DMS114 treated with DMSO at 0.1 percent for 48 hours (cell line): ENCODE data around the gene CEP85.
"Not testable (repeated sequence)": the region's sequence is repeated elsewhere in the genome, so short reads cannot be mapped to it uniquely, and the experiment has no call there.

Experiments used
- DNase-seq: peaks from one replicate; lab custom pipeline; 2025; ENCODE audit not compliant: unreplicated experiment; lab: John Stamatoyannopoulos, UW

CEP85 gene

DNA sequence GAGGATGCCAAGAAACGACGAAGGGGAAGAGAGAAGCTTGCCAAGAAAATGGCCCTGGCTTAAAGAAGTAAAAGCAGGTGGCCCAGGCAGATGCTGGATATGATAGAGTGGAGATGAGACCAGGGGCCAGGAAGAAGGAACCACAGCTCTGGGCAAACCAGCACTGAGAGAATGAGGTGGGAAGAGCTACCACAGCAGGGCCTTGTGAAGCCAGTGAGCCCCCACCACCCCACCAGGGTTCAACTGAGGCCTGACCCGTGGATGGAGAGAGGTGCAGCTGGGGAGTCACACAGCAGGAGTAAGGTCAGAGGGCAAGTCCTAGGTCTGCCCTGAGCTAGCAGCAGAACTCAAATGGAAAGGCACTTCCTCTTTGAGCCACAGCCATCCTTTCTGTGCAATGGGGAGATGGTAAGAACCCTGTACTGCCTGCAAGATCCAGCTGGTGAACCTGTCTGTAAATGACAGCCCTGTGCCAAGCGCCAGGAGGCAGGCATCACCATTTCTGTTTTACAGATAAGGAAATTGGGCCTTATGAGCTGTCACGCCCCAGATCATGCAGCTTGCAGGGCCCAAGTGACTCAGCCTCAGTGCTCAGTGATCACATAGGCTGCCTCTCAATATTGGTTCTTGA lies 54.4 kb downstream of the CEP85 start:
- no peak for DNase-seq

GRCh38 chr1:26289158-26290059 lies 55.4 kb downstream of the CEP85 start:
- DNase-seq: no peak

DNA sequence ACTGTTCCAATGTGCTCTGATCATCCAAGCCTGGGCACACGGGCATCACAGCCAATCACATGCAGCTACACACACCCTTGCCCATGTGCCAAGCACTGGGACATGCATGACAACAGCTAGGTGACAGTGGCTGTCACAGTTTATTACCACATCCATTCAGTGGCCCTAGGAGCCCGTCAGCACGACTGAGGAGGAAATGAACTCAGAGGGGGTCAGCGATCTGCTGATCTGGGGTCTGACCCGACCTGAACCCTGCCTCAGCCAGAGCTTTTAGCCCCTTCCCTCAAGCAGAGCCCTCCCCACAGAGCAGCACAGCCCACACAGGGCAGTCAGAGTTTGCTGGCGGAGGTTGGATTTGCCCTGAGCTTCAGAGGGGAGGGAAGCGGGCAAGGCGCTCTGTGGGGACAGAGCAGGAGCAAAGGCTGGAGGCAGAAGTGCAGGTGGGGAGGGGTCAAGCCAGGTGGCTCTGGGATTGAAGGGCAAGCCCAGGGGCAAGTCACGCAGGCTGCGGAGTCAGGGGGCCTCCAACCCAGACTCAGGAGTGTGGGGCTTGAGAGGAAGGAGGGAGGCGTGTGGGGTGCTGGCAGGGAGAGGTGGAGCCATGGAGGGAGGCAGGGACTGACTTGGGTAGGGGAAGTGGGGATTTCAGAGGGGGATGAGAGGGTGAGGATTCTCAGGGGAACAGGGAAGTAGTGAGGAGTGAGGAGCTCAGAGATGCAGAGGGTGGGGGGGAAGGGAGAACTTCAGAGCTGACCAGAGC lies 56.3 kb downstream of the CEP85 start:
- no peak for DNase-seq

DNA sequence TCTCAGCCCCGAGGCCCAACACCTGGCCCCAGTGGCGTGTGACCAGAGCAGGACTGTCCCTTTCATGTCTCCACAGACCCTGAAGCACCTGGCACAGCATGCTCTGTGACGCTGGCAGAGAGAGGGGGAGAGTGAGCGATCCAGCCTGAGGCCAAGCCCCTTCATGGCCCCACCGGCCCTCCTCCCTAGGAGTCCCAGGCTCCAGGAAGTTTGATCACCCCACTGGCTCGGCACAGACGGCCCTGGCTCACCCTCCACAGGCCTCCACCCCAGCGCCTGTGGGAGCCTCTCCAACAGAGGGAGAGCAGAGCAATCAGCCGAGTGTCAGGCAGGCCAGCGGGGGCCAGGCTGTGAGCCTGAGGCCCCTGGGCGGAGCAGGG lies 56.9 kb downstream of the CEP85 start:
- no peak for DNase-seq

- DNase-seq: no peak
Observed at GRCh38 chr1:26291433-26291832, 57.4 kb downstream of the CEP85 start.

DNA sequence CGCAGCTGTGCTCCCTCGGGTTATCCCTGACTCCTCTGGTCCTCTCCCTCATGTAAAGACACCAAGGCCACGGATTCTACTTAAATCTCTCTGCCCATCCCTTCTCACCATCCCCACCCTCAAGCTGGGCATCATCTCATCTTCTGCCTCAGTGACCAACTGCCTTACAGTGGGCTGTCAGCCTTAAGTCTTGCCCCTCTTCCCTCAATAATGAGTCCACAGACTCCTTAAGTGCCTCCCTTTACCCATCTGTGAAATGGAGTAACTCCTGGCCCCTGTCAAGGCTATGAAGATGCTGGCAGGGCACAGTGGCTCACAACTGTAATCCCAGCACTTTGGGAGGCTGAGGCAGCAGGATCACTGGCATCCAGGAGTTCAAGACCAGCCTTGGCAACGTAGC lies 57.9 kb downstream of the CEP85 start:
- no peak for DNase-seq

DNA sequence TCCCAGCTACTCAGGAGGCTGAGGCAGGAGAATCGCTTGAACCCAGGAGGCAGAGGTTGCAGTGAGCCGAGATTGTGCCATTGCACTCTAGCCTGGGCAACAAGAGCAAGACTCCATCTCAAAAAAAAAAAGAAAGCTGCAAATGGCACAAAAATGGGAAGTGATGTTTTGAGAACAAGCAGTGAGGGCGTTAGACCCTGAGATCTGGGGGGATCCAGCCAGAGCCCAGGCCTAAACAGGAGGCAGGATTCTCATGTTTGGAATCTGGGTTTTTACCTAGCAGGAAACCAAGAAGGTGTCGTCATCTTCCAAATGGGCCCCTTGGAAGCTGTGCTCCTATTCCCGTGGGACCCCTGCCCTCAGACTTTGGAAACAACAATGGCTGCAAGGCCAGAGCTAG lies 58.7 kb downstream of the CEP85 start:
- DNase-seq: not testable (repeated sequence)

- no peak for DNase-seq
Observed at GRCh38 chr1:26293911-26294463, 60.0 kb downstream of the CEP85 start.

DNA sequence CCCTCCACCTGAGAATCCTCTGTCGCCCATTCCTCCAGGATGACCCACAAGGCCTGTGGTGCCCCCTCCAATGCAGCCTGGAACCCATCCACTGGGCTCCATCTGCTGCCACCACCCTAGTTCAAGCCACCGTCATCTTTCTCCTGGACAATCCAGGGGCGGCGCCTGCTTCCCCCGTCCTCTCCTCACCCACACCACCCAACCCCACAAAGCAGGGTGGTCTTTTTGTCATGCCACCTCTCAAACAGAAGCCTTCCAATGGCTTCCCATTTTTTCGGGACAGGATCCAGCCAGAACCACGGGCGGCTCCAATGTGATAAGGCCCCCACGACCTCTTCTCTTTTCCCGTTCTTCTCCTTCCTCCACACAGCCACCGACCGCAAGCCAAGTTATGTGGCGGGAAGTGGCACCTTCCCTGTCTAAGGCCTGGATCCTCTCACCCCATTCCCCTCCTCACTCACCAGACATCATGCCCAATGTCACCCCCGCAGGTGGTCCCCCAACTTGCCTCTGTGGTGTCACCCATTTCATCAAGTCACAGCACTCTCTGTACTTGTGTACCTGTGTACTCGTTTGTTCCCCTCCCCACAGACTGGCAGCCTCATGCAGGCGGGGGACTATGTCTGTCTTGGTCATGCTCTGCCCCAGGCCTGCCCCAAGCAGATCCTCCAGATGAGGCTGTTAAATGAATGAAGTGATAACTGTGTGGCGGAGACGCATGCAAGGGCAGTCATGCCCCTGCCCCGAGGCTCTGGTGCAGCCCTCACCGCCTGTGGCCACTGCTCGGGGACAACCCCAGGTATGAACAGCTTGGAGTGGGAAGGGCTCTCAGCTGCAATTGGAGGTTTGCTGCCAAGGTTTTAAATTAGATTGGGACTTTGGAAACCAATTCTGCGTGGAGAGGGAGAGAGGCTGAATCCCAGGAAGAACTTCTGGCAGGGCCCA lies 61.5 kb downstream of the CEP85 start:
- no peak for DNase-seq

GRCh38 chr1:26296340-26297056 lies 62.5 kb downstream of the CEP85 start:
- DNase-seq: no peak

DNA sequence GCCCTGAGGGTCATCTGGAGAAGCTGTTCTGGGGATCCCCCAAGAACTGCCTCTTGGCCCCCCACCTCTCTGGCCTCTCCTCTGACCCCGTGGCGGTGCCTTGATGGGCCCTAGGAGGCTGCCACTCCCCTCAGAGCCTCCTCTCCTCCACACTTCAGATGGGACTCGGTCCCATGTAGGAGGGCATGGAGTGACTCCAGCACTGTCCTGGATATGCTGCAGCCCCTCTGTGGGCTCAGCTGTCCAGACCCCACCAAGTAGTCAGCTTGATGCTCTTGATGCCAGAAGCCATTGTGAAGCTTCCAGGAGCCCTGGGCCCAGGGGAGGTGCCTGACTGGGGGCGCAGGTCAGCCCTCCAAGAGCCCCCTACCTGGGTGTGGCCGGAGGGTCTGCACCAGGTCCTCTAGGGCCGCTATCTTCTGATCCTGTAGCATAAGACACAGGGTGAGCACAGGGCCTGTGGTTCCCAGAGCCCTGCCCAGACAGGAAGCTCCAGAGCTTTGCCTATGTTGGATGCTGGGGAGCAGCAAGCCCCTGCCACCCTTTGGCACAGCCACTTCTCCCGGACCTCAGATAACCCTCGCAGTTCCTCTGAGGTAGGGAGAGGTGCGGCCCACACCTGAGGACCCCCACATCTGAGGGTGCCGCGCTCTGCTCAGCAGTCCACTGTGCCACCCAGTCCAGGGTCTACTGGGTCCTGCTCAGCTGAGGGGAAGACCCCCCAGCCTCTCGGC lies 63.2 kb downstream of the CEP85 start:
- no peak for DNase-seq

- DNase-seq: no peak
Observed at GRCh38 chr1:26297791-26298124, 63.8 kb downstream of the CEP85 start.

- no peak for DNase-seq
Observed at GRCh38 chr1:26300578-26301275, 66.7 kb downstream of the CEP85 start.

GRCh38 chr1:26302733-26303405 lies 68.9 kb downstream of the CEP85 start:
- DNase-seq: no peak

- DNase-seq: peak; percentile 19
Observed at GRCh38 chr1:26305667-26306289, 71.8 kb downstream of the CEP85 start.

DNA sequence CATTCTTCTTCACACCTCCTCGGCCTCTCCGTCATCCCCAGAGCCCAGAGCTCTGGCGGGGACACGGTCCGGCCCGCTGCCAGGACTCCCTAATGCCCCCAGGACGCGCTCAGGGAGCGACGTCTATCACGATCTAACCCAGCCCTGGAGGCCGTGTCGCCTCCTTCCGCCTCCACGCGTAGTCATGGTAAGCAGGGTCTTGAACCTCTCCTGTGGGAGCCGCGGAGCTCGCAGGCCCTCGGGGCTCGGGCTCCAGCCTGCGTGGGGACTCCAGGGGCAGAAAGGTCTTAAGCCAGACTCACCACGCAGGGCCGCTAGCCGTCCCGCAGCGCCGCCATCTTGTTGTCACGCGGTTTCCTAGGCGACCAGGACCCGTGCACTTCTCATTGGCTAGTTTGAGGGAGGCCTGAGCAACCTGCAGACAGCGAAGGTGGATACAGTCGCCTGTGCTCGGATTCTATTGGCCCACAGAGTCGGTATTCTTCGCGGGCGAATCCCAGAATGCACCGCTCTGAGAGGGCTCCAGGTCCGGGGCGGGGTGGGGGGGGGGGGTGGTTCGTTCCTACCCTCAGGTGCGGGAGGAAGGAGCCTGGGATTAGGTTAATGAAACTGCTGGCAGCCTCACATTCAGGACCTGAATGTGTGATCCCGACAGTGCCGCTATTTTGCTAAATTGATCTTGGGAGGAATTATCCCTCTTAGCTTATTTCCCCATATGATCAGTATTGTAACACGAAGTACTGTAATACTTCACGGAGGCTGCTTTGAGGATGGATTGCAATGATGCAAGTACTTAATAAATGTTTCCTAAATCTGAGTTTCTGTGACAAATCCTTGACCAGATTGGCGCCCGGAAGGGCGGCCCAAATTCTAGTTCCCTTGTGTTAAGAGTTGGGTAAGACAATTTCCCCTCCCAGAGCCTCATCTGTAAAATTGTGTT lies 72.6 kb downstream of the CEP85 start, which contains the start of gene UBXN11:
Gene UBXN11, minus strand, starts transcription at position 347 of the 940 bp plus-strand sequence. CDS start 3,753 bp downstream, outside the sequence.
- DNase-seq: peak; percentile 97
